ENCODE data around the gene CAP1. TPM values are rescaled to one million over a fixed set of nuclear protein-coding genes. Genes with fewer than 3 reads are reported as not detected.
"Not testable (repeated sequence)": the region's sequence is repeated elsewhere in the genome, so short reads cannot be mapped to it uniquely, and the experiment has no call there.

Gene CAP1
- total RNA-seq, 4 donors from 2014 or later = 102 to 154 (median 123) TPM

DNA sequence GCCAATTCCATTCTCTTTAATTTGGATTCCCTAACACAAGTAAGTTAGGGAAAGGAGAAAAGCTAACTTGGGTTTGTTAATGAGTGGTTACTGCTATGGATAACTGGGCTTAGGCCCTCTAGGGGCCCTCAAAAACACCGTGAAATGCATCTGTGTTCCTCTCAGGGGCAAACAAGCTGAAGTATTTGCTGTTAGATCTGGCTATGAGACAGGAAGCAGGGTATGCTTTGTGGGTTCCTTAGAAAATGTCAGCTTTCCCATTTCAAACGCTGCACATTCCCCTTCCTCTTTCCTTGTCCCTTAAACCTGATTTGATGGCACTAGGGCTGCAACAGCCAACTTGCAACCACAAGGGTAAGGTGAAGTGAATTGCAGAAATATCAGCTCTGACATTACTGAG, 5.7 kb upstream of the CAP1 start:
- H3K27ac ChIP-seq = no peak overlapping the region
- H3K27me3 ChIP-seq = no peaks in the 10 kb centered on the region
- no peak overlapping the region for H3K4me3 ChIP-seq
- no peaks in the 10 kb centered on the region for H3K9me3 ChIP-seq
- DNase-seq (ENCODE audit: low spot score in 2 of 2) = no peak
- peaks cover 48% of the 10 kb centered on the region for H3K4me1 ChIP-seq
- TF ChIP-seq POLR2A (IDR thresholded peaks at IDR 0.05) (no peak), EP300 (IDR thresholded peaks at IDR 0.05) (no peak), POLR2AphosphoS5 (IDR thresholded peaks at IDR 0.05) (no peak)
- TF ChIP-seq, protein P1, sequence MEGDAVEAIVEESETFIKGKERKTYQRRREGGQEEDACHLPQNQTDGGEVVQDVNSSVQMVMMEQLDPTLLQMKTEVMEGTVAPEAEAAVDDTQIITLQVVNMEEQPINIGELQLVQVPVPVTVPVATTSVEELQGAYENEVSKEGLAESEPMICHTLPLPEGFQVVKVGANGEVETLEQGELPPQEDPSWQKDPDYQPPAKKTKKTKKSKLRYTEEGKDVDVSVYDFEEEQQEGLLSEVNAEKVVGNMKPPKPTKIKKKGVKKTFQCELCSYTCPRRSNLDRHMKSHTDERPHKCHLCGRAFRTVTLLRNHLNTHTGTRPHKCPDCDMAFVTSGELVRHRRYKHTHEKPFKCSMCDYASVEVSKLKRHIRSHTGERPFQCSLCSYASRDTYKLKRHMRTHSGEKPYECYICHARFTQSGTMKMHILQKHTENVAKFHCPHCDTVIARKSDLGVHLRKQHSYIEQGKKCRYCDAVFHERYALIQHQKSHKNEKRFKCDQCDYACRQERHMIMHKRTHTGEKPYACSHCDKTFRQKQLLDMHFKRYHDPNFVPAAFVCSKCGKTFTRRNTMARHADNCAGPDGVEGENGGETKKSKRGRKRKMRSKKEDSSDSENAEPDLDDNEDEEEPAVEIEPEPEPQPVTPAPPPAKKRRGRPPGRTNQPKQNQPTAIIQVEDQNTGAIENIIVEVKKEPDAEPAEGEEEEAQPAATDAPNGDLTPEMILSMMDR (IDR thresholded peaks at IDR 0.05) = no peak
- H3K36me3 ChIP-seq = no peaks in the 10 kb centered on the region
- WGBS = 74% methylated on average over 2 of the region's 2 CpGs

DNA sequence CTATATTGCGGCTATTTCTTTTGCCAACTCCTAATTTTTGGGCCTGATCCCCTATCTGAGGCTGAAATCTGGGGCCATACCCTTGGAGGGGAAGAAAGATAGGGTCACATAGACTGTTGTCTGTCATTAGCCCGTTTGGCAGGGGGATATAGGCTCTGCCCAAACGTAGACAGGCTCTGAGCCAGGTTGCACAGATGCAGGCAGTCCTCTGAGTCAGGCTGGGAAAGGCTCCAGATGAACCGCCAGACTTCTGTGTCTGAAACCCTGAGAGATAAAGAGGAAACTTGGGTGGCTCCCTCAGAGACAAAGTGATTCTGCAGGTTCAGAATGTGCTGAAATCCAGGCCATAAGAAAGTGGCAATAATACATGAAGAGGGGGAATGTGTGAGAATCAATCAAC, 4.0 kb upstream of the CAP1 start:
- H3K9me3 ChIP-seq = no peaks in the 10 kb centered on the region
- TF ChIP-seq, protein P1 (IDR thresholded peaks at IDR 0.05) = no peak
- TF ChIP-seq POLR2A (IDR thresholded peaks at IDR 0.05) (no peak), EP300 (IDR thresholded peaks at IDR 0.05) (no peak), POLR2AphosphoS5 (IDR thresholded peaks at IDR 0.05) (no peak)
- peak in 1 of 2 donors; percentile 81 for DNase-seq (ENCODE audit: low spot score in 2 of 2)
- H3K4me1 ChIP-seq = peaks cover 48% of the 10 kb centered on the region
- peak overlapping the region; percentile 39 for H3K27ac ChIP-seq
- no peaks in the 10 kb centered on the region for H3K27me3 ChIP-seq
- no peak overlapping the region for H3K4me3 ChIP-seq
- 13% methylated on average over 4 of the region's 4 CpGs for WGBS
- no peaks in the 10 kb centered on the region for H3K36me3 ChIP-seq

- not testable (repeated sequence) for H3K36me3 ChIP-seq; DNase-seq (ENCODE audit: low spot score in 2 of 2); H3K27me3 ChIP-seq; H3K27ac ChIP-seq; H3K4me3 ChIP-seq; H3K9me3 ChIP-seq
- H3K4me1 ChIP-seq = peaks cover 53% of the 10 kb centered on the region
- 92% methylated on average over 8 of the region's 8 CpGs for WGBS
Measured at GRCh38 chr1:40037254-40037653, 3.3 kb upstream of the CAP1 start.

- peak overlapping the region; percentile 95 for H3K27ac ChIP-seq
- H3K4me1 ChIP-seq = peaks cover 65% of the 10 kb centered on the region
- no peaks in the 10 kb centered on the region for H3K27me3 ChIP-seq
- WGBS = 54% methylated on average over 3 of the region's 3 CpGs
- H3K36me3 ChIP-seq = no peaks in the 10 kb centered on the region
- no peak for DNase-seq (ENCODE audit: low spot score in 2 of 2)
- no peak overlapping the region for H3K4me3 ChIP-seq
- no peak for TF ChIP-seq POLR2A (IDR thresholded peaks at IDR 0.05)
- no peak for TF ChIP-seq POLR2AphosphoS5 (IDR thresholded peaks at IDR 0.05)
- no peak for TF ChIP-seq EP300 (IDR thresholded peaks at IDR 0.05)
- TF ChIP-seq, protein P1 (IDR thresholded peaks at IDR 0.05) = no peak
- no peaks in the 10 kb centered on the region for H3K9me3 ChIP-seq
Measured at GRCh38 chr1:40038697-40039096, 1.8 kb upstream of the CAP1 start.

GRCh38 chr1:40039245-40039756, 1.2 kb upstream of the CAP1 start:
- Histone ChIP-seq H3K4me1 (peaks cover 71% of the 10 kb centered on the region), H3K9me3 (no peaks in the 10 kb centered on the region), H3K4me3 (peak overlapping the region; percentile 78), H3K27me3 (no peaks in the 10 kb centered on the region), H3K27ac (peak overlapping the region; percentile 95), H3K36me3 (no peaks in the 10 kb centered on the region)
- TF ChIP-seq, protein P1 (IDR thresholded peaks at IDR 0.05) = no peak
- TF ChIP-seq POLR2AphosphoS5 (IDR thresholded peaks at IDR 0.05) (no peak), EP300 (IDR thresholded peaks at IDR 0.05) (no peak), POLR2A (IDR thresholded peaks at IDR 0.05) (no peak)
- no peak for DNase-seq (ENCODE audit: low spot score in 2 of 2)
- WGBS = 1% methylated on average over 8 of the region's 10 CpGs
